CD14-positive monocyte (primary cell): Measurements from ENCODE around the gene CACHD1. TPM values are rescaled to one million over a fixed set of nuclear protein-coding genes. Genes with fewer than 3 reads are reported as not detected.

Source experiments
- DNase-seq, 3 donors: peaks; one replicate each; pipeline ENCODE4 v3.0.0-alpha.2; 2011 to 2022
- H2AFZ ChIP-seq: 2 replicates; pipeline ENCODE4 v1.6.0; 2012; ENCODE audit warnings: mild to moderate bottlenecking, low read depth, low read length, inconsistent platforms; ENCODE audit not compliant: insufficient read depth, poor library complexity, severe bottlenecking
- H3K27ac ChIP-seq, 2 donors: 1 replicate in 1 of 2; 2 replicates in 1 of 2; pipeline ENCODE4 v1.5.1; 2012 to 2013; ENCODE audit warnings: low read length in 2 of 2, control low read depth in 1 of 2, inconsistent platforms in 1 of 2, low read depth in 1 of 2, mild to moderate bottlenecking in 1 of 2
- H3K27me3 ChIP-seq, 2 donors: one replicate each; pipeline versions ENCODE4 v1.6.0 to v1.6.1; 2011 to 2013; ENCODE audit warnings: low read length in 2 of 2; ENCODE audit not compliant: control insufficient read depth in 2 of 2, insufficient read depth in 2 of 2
- H3K36me3 ChIP-seq, 2 donors: replicated peaks in 1 of 2; 1 replicate in 1 of 2; 2 replicates in 1 of 2; pipeline versions ENCODE4 v1.5.1 to v1.6.1; 2012 to 2013; ENCODE audit warnings: low read length in 2 of 2, control low read depth in 1 of 2, inconsistent platforms in 1 of 2, mild to moderate bottlenecking in 1 of 2; ENCODE audit not compliant: insufficient read depth in 2 of 2, control insufficient read depth in 1 of 2
- H3K4me1 ChIP-seq, 2 donors: 1 replicate in 1 of 2; 2 replicates in 1 of 2; pipeline versions ENCODE4 v1.5.1 to v1.6.1; 2012 to 2013; ENCODE audit warnings: low read length in 2 of 2, control low read depth in 1 of 2, inconsistent platforms in 1 of 2, mild to moderate bottlenecking in 1 of 2, moderate library complexity in 1 of 2; ENCODE audit not compliant: insufficient read depth in 2 of 2, control insufficient read depth in 1 of 2
- H3K4me2 ChIP-seq: replicated peaks from 2 replicates; pipeline ENCODE3; 2012; ENCODE audit warnings: low read length, moderate library complexity, mild to moderate bottlenecking; ENCODE audit not compliant: poor library complexity, severe bottlenecking; ENCODE audit errors: extremely low read depth
- H3K4me3 ChIP-seq, 3 experiments: fragments of 200-600 bp in 1 of 3; sonication (generic) in 1 of 3; replicated peaks in 1 of 3; 1 replicate in 2 of 3; 2 replicates in 1 of 3; pipeline ENCODE4 v1.5.1; 2011 to 2013; ENCODE audit warnings: low read length in 3 of 3, mild to moderate bottlenecking in 3 of 3, control low read depth in 2 of 3, low read depth in 2 of 3, inconsistent platforms in 1 of 3, moderate library complexity in 1 of 3
- H3K79me2 ChIP-seq: 2 replicates; pipeline ENCODE4 v1.6.0; 2012; ENCODE audit warnings: mild to moderate bottlenecking, control low read depth, inconsistent platforms, low read length, moderate library complexity; ENCODE audit not compliant: insufficient read depth
- H3K9ac ChIP-seq: 2 replicates; pipeline ENCODE4 v1.6.0; 2017; ENCODE audit warnings: low read length, mild to moderate bottlenecking; ENCODE audit not compliant: insufficient read depth, poor library complexity, severe bottlenecking
- H3K9me3 ChIP-seq, 2 donors: replicated peaks in 1 of 2; 1 replicate in 1 of 2; 2 replicates in 1 of 2; pipeline versions ENCODE4 v1.5.1 to v1.6.1; 2012 to 2013; ENCODE audit warnings: low read length in 2 of 2, control low read depth in 1 of 2; ENCODE audit not compliant: control insufficient read depth in 1 of 2, insufficient read depth in 1 of 2
- H4K20me1 ChIP-seq: 2 replicates; pipeline ENCODE4 v1.6.0; 2012; ENCODE audit warnings: mild to moderate bottlenecking, low read length, control low read depth, moderate library complexity; ENCODE audit not compliant: insufficient read depth
- H3K27ac Mint-ChIP-seq, 7 donors: one replicate each; pipeline ENCODE4 v1.8.0; 2020; ENCODE audit warnings: mild to moderate bottlenecking in 7 of 7, mixed read lengths in 7 of 7, moderate library complexity in 6 of 7, inconsistent platforms in 2 of 7
- H3K27me3 Mint-ChIP-seq, 3 donors: one replicate each; pipeline ENCODE4 v1.8.0; 2021 to 2022; ENCODE audit warnings: low read depth in 3 of 3, mild to moderate bottlenecking in 3 of 3, mixed read lengths in 3 of 3, moderate library complexity in 3 of 3, inconsistent platforms in 1 of 3
- H3K36me3 Mint-ChIP-seq, 2 donors: one replicate each; pipeline ENCODE4 v1.8.0; 2020; ENCODE audit warnings: mixed read lengths in 2 of 2, inconsistent platforms in 1 of 2, mild to moderate bottlenecking in 1 of 2
- H3K4me1 Mint-ChIP-seq: one replicate; pipeline ENCODE4 v1.8.0; 2020; ENCODE audit warnings: mild to moderate bottlenecking, mixed read lengths
- H3K4me3 Mint-ChIP-seq, 2 donors: one replicate each; pipeline ENCODE4 v1.8.0; 2020; ENCODE audit warnings: mild to moderate bottlenecking in 2 of 2, mixed read lengths in 2 of 2, moderate library complexity in 1 of 2
- H3K9me3 Mint-ChIP-seq, 7 donors: one replicate each; pipeline ENCODE4 v1.8.0; 2020 to 2022; ENCODE audit warnings: mixed read lengths in 7 of 7, mild to moderate bottlenecking in 6 of 7, moderate library complexity in 6 of 7, inconsistent platforms in 2 of 7
- CTCF ChIP-seq: fragments of 200-600 bp; IDR thresholded peaks from one replicate; pipeline ENCODE4 v1.8.0; 2022; ENCODE audit warnings: antibody characterized with exemption, mild to moderate bottlenecking
- WGBS: methylation state at CpG from one replicate; pipeline ENCODE4 v1.1.5; 2013; ENCODE audit warnings: missing lambda C conversion rate; ENCODE audit not compliant: insufficient coverage; 5-methylcytosine and 5-hydroxymethylcytosine counted together
- intact Hi-C, 2 donors: fragments of 100-400 bp; cut with micrococcal nuclease; formaldehyde crosslinking; loops; one replicate each; pipeline versions ENCODE4 v1.15.0 to v1.15.1; 2023
- polyA plus RNA-seq, 3 donors: library from polyadenylated mRNA; depleted of rRNA in 1 of 3; unstranded in 2 of 3; stranded (reverse) in 1 of 3; fragments of 300-500 nt in 2 of 3; fragments of >200 nt in 1 of 3; fragmentation: Illumina TruSeq in 2 of 3; gene quantifications; 1 replicate in 2 of 3; 2 replicates in 1 of 3; pipeline ENCODE4 v1.2.3, GENCODE V29; 2012 to 2021

CACHD1 gene
- polyA plus RNA-seq, 3 donors: 0.12 TPM; not detected in 2

GRCh38 chr1:64524614-64525013 lies 54.7 kb downstream of the CACHD1 start:
- DNase-seq: no peak
- TF ChIP-seq CTCF: no peak
- H3K4me1 Mint-ChIP-seq: peaks cover 12% of the 10 kb centered on the region
- no peaks in the 10 kb centered on the region for H3K36me3 Mint-ChIP-seq
- Histone ChIP-seq H3K9me3 (no peaks in the 10 kb centered on the region), H3K4me1 (peaks cover 0 to 3% of the 10 kb centered on the region in 2 donors), H3K27ac (no peak overlapping the region), H3K36me3 (no peaks in the 10 kb centered on the region), H4K20me1 (no peaks in the 10 kb centered on the region), H3K4me3 (no peak overlapping the region), H2AFZ (no peak overlapping the region), H3K4me2 (no peak overlapping the region), H3K79me2 (no peaks in the 10 kb centered on the region), H3K27me3 (no peaks in the 10 kb centered on the region), H3K9ac (no peak overlapping the region)
- H3K27ac Mint-ChIP-seq: no peak overlapping the region
- H3K4me3 Mint-ChIP-seq: no peak overlapping the region
- no peaks in the 10 kb centered on the region for H3K27me3 Mint-ChIP-seq
- intact Hi-C loops: no loop called here
- no peaks in the 10 kb centered on the region for H3K9me3 Mint-ChIP-seq
- no CpG with 5 or more reads among the region's 2 CpGs for WGBS

GRCh38 chr1:64525116-64525686 lies 55.3 kb downstream of the CACHD1 start:
- no peak overlapping the region for H2AFZ ChIP-seq
- no peak overlapping the region for H3K4me2 ChIP-seq
- H3K9me3 ChIP-seq: no peaks in the 10 kb centered on the region
- H3K4me1 ChIP-seq: peaks cover 0 to 3% of the 10 kb centered on the region in 2 donors
- no peaks in the 10 kb centered on the region for H4K20me1 ChIP-seq
- no peaks in the 10 kb centered on the region for H3K36me3 ChIP-seq
- no peaks in the 10 kb centered on the region for H3K79me2 ChIP-seq
- intact Hi-C loops: no loop called here
- Mint-ChIP-seq H3K36me3 (no peaks in the 10 kb centered on the region), H3K27ac (no peak overlapping the region), H3K4me1 (peaks cover 12% of the 10 kb centered on the region), H3K27me3 (no peaks in the 10 kb centered on the region), H3K4me3 (no peak overlapping the region), H3K9me3 (no peaks in the 10 kb centered on the region)
- H3K4me3 ChIP-seq: no peak overlapping the region
- no peaks in the 10 kb centered on the region for H3K27me3 ChIP-seq
- H3K9ac ChIP-seq: no peak overlapping the region
- WGBS: 33% methylated on average over 1 of the region's 3 CpGs
- no peak for DNase-seq
- TF ChIP-seq CTCF: no peak
- no peak overlapping the region for H3K27ac ChIP-seq
